ENCODE measurements around the gene PERM1. TPM values are rescaled to one million over a fixed set of nuclear protein-coding genes. Genes with fewer than 3 reads are reported as not detected.

The PERM1 gene
- total and polyA plus RNA-seq, 9 of the 15 experiments (the other 6 are each of a cell fraction or from before 2014, with no cell fraction given), result not detected

DNA sequence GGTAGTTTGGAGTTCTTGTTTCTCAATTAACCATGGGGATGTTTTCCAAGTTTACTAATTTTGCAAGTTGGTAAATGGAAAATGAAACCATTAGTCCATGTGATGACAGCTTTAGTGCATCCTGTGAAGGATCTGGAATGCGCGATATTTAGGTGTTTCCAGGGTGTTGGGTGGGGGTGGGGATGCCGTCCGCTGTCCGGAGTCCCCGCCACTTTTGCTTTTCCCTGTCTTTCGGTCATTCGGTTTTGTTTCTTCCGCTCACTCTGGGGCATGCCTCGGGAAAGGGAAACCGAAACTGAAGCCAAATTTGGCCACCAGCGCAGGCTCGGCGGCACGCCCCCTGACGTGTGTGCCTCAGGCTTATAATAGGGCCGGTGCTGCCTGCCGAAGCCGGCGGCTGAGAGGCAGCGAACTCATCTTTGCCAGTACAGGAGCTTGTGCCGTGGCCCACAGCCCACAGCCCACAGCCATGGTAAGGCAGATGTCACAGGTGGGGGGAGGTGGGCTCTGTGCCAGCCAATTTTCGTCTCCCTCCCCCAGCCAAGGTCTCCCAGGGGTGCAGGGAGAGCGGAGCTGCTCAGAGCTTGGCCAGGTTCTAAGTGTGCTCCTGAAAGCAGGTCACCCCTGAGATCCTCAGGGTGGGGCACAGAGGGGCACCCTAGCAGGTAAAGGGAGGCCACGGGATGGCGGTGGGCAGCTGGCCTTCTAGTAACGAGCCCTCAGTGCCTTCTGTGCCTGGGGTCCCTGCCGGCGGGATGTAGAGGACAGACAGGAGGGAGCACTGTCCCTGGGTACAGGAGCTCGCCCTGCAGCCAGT, 31.4 kb upstream of the PERM1 start, which contains the start of gene ISG15 (continued):
- TF ChIP-seq MYC (IDR thresholded peaks at IDR 0.05; ENCODE audit: low read depth, low read length) (peak; percentile 80), MYC (CRISPR knock-in tag; IDR thresholded peaks at IDR 0.05; ENCODE audit: borderline replicate concordance, low read depth) (no peak), ZNF3 (CRISPR knock-in tag; IDR thresholded peaks at IDR 0.05) (no peak), C11orf30 (IDR thresholded peaks at IDR 0.05; ENCODE audit: low read depth) (no peak), ZNF143 (CRISPR knock-in tag; IDR thresholded peaks at IDR 0.05) (peak; percentile 28; the same call in 1 of the 2 replicates), CREM (IDR thresholded peaks at IDR 0.05; ENCODE audit: low read depth) (peak; percentile 84), SMARCE1 (IDR thresholded peaks at IDR 0.05) (peak; percentile 70), ZNF695 (CRISPR knock-in tag; IDR thresholded peaks at IDR 0.05) (no peak), DMBX1 (CRISPR knock-in tag; IDR thresholded peaks at IDR 0.05; ENCODE audit: borderline replicate concordance) (peak; percentile 29; the same call in 1 of the 2 replicates), HMG20A (CRISPR knock-in tag; conservative IDR thresholded peaks at IDR 0.05) (no peak), LARP7 (IDR thresholded peaks at IDR 0.05) (no peak), BCL6 (CRISPR knock-in tag; IDR thresholded peaks at IDR 0.05) (no peak), ZBTB7A (IDR thresholded peaks at IDR 0.05; ENCODE audit: borderline replicate concordance, control insufficient read depth, low read depth, low read length) (peak; percentile 42; the same call in 1 of the 2 replicates), POLR2H (tag; IDR thresholded peaks at IDR 0.05; ENCODE audit: low read depth) (no peak), ZNF77 (CRISPR knock-in tag; IDR thresholded peaks at IDR 0.05) (0 out of 2 replicates have a peak, but pooled peaks have one; percentile 30), ZNF696 (CRISPR knock-in tag; conservative IDR thresholded peaks at IDR 0.05) (no peak), FOXK2 (conservative IDR thresholded peaks at IDR 0.05 in 1 of 2, IDR thresholded peaks at IDR 0.05 in 1 of 2; ENCODE audit: low read depth in 2 of 2) (peak; percentile 85 to 89), HDAC1 (IDR thresholded peaks at IDR 0.05) (peak in 1 of 2 experiments; percentile 97; a peak in 2 of 4 replicates), PHF20 (IDR thresholded peaks at IDR 0.05; ENCODE audit: partially characterized antibody) (peak; percentile 60)
- TF ChIP-seq, protein P1, sequence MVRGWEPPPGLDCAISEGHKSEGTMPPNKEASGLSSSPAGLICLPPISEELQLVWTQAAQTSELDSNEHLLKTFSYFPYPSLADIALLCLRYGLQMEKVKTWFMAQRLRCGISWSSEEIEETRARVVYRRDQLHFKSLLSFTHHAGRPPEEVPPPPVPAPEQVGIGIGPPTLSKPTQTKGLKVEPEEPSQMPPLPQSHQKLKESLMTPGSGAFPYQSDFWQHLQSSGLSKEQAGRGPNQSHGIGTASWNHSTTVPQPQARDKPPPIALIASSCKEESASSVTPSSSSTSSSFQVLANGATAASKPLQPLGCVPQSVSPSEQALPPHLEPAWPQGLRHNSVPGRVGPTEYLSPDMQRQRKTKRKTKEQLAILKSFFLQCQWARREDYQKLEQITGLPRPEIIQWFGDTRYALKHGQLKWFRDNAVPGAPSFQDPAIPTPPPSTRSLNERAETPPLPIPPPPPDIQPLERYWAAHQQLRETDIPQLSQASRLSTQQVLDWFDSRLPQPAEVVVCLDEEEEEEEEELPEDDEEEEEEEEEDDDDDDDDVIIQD (CRISPR knock-in tag; IDR thresholded peaks at IDR 0.05), result no peak
- TF ChIP-seq, protein P2, sequence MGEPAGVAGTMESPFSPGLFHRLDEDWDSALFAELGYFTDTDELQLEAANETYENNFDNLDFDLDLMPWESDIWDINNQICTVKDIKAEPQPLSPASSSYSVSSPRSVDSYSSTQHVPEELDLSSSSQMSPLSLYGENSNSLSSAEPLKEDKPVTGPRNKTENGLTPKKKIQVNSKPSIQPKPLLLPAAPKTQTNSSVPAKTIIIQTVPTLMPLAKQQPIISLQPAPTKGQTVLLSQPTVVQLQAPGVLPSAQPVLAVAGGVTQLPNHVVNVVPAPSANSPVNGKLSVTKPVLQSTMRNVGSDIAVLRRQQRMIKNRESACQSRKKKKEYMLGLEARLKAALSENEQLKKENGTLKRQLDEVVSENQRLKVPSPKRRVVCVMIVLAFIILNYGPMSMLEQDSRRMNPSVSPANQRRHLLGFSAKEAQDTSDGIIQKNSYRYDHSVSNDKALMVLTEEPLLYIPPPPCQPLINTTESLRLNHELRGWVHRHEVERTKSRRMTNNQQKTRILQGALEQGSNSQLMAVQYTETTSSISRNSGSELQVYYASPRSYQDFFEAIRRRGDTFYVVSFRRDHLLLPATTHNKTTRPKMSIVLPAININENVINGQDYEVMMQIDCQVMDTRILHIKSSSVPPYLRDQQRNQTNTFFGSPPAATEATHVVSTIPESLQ (CRISPR knock-in tag; IDR thresholded peaks at IDR 0.05), result 0 out of 2 replicates have a peak, but pooled peaks have one; percentile 18
- TF ChIP-seq, protein P3, sequence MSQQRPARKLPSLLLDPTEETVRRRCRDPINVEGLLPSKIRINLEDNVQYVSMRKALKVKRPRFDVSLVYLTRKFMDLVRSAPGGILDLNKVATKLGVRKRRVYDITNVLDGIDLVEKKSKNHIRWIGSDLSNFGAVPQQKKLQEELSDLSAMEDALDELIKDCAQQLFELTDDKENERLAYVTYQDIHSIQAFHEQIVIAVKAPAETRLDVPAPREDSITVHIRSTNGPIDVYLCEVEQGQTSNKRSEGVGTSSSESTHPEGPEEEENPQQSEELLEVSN (IDR thresholded peaks at IDR 0.05; ENCODE audit: borderline replicate concordance in 1 of 2, extremely low read depth in 1 of 2, insufficient read depth in 1 of 2, insufficient read length in 1 of 2, low read depth in 1 of 2, low read length in 1 of 2, poor library complexity in 1 of 2, severe bottlenecking in 1 of 2), result peak in 1 of 2 experiments; percentile 48
- TF ChIP-seq, protein P4, sequence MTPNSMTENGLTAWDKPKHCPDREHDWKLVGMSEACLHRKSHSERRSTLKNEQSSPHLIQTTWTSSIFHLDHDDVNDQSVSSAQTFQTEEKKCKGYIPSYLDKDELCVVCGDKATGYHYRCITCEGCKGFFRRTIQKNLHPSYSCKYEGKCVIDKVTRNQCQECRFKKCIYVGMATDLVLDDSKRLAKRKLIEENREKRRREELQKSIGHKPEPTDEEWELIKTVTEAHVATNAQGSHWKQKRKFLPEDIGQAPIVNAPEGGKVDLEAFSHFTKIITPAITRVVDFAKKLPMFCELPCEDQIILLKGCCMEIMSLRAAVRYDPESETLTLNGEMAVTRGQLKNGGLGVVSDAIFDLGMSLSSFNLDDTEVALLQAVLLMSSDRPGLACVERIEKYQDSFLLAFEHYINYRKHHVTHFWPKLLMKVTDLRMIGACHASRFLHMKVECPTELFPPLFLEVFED (CRISPR knock-in tag; conservative IDR thresholded peaks at IDR 0.05), result no peak

Measured in K562 (cell line).